H1 (cell line): ENCODE data around the gene RTL9. TPM values are rescaled to one million over a fixed set of nuclear protein-coding genes. Genes with fewer than 3 reads are reported as not detected.

Experiments
- GABPA ChIP-seq: IDR thresholded peaks from 2 replicates; pipeline ENCODE4 v1.6.1; 2011; ENCODE audit warnings: mild to moderate bottlenecking, low read length, moderate library complexity, borderline replicate concordance; ENCODE audit not compliant: insufficient read depth
- GTF2F1 ChIP-seq: IDR thresholded peaks from 2 replicates; pipeline ENCODE4 v1.6.1; 2012; ENCODE audit warnings: low read depth, low read length, improper control_type of control experiment, borderline replicate concordance
- JUND ChIP-seq: IDR thresholded peaks from 2 replicates; pipeline ENCODE4 v1.6.1; 2011; ENCODE audit warnings: mild to moderate bottlenecking, improper control_type of control experiment, low read length
- KDM1A ChIP-seq: fragments of 200-600, 300-600 bp; sonication (generic); IDR thresholded peaks from 2 replicates; pipeline ENCODE4 v1.7.1; 2016; ENCODE audit warnings: mild to moderate bottlenecking, low read length, borderline replicate concordance
- SIX5 ChIP-seq: IDR thresholded peaks from 2 replicates; pipeline ENCODE4 v1.6.1; 2011; ENCODE audit warnings: mild to moderate bottlenecking, low read depth, low read length
- YY1 ChIP-seq: IDR thresholded peaks from 2 replicates; pipeline ENCODE4 v1.6.1; 2011; ENCODE audit warnings: low read depth, mild to moderate bottlenecking, low read length
- polyA plus RNA-seq, 7 experiments: library from polyadenylated mRNA; depleted of rRNA in 3 of 7; stranded (reverse) in 5 of 7; unstranded in 2 of 7; fragments of >200 nt in 5 of 7; fragments of 200-250 nt in 2 of 7; gene quantifications; 1 replicate in 5 of 7; 2 replicates in 1 of 7; 4 replicates in 1 of 7; pipeline versions ENCODE4 v1.2.1 to v1.2.3, GENCODE V29; 2011 to 2013; ENCODE audit warnings: missing spikeins in 2 of 7, mixed read lengths in 2 of 7
- total RNA-seq: library from RNA; stranded (reverse); fragmentation: NEBNext Ultra II Directional; extraction: Animal tissue kit (Norgen Biotek cat#: 25700); gene quantifications from 2 replicates; pipeline ENCODE4 v1.2.1, GENCODE V29; 2021
- TF ChIP-seq, protein P1 (sequence below), 3 experiments: IDR thresholded peaks; 1 replicate in 2 of 3; 2 replicates in 1 of 3; pipeline versions ENCODE4 v1.5.1 to v1.6.1; 2011; ENCODE audit warnings: low read length in 3 of 3, mild to moderate bottlenecking in 3 of 3, inconsistent platforms in 2 of 3, low read depth in 1 of 3, moderate library complexity in 1 of 3; ENCODE audit not compliant: insufficient read depth in 1 of 3; ENCODE audit errors: control extremely low read depth in 1 of 3
- TF ChIP-seq, protein P2 (sequence below): IDR thresholded peaks from 2 replicates; pipeline ENCODE4 v1.6.1; 2012; ENCODE audit warnings: inconsistent platforms

The RTL9 gene
- total and polyA plus RNA-seq, 2 of the 8 experiments (the other 6 are each of a cell fraction or from before 2014, with no cell fraction given), result 0.09 to 0.20 TPM

DNA sequence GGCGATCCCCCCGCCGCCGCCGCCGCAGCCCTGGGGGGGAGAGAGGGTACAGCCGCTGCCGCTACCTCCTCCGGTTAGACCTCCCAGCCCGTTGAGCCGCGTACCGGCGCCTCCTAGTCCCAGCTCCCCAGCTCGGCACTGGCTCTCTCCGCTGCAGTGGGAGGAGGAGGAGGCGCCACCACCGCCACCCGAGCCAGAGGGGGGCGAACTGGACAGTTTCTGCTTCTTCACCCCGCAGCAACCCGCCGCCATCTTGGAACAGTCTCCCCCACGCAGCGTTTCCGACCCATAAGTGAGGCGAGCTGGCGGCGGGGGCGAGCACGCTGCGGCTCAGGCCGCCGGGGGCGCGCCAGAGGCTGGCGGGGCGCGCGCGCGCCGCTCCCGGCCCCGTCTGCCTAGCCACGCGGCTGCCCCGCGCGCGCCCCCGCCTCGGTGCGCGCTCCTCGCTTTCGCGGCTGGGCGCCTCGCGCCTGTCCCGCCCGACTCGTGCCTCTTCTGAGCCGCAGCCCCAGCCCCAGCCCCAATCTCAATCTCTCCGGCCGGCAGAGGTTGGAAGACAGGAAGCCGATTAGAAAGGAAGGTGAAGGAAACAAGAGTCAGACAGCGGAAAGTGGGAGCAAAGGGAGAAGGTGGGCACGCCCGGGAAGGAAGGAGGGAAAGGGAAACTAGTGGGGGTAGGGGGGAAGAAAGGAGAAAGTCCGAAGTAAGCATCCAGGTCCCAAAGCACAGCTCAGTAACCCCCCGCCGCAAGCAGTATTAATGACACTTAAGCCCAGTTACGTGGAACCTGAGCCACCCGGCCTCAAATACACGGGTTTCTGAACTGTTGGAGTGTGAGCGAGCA is 40.6 kb upstream of the RTL9 start, which contains the start of gene AMMECR1 (continued):
- TF ChIP-seq, protein P1, sequence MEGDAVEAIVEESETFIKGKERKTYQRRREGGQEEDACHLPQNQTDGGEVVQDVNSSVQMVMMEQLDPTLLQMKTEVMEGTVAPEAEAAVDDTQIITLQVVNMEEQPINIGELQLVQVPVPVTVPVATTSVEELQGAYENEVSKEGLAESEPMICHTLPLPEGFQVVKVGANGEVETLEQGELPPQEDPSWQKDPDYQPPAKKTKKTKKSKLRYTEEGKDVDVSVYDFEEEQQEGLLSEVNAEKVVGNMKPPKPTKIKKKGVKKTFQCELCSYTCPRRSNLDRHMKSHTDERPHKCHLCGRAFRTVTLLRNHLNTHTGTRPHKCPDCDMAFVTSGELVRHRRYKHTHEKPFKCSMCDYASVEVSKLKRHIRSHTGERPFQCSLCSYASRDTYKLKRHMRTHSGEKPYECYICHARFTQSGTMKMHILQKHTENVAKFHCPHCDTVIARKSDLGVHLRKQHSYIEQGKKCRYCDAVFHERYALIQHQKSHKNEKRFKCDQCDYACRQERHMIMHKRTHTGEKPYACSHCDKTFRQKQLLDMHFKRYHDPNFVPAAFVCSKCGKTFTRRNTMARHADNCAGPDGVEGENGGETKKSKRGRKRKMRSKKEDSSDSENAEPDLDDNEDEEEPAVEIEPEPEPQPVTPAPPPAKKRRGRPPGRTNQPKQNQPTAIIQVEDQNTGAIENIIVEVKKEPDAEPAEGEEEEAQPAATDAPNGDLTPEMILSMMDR (IDR thresholded peaks at IDR 0.05; ENCODE audit: control extremely low read depth in 1 of 3, insufficient read depth in 1 of 3, low read depth in 1 of 3, low read length in 3 of 3), result no peak
- TF ChIP-seq, protein P2, sequence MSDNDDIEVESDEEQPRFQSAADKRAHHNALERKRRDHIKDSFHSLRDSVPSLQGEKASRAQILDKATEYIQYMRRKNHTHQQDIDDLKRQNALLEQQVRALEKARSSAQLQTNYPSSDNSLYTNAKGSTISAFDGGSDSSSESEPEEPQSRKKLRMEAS, result peak; percentile 63
- no peak for TF ChIP-seq GABPA
- TF ChIP-seq SIX5, result no peak
- no peak for TF ChIP-seq GTF2F1
- no peak for TF ChIP-seq KDM1A
- peak; percentile 90 for TF ChIP-seq YY1
- no peak for TF ChIP-seq JUND
- TF ChIP-seq, all 59 proteins: peak for 9
